Breast epithelium (tissue), 4 donors: ENCODE results near the gene CRTC3. TPM values are rescaled to one million over a fixed set of nuclear protein-coding genes. Genes with fewer than 3 reads are reported as not detected.

Source experiments
- DNase-seq, 2 donors: peaks; one replicate each; pipeline ENCODE4 v3.0.0-alpha.2; 2019; ENCODE audit warnings: low spot score in 2 of 2
- H3K27ac ChIP-seq, 2 donors: fragments of 200-600 bp; sonication (generic) in 1 of 2; one replicate each; pipeline ENCODE4 v1.5.1; 2016 to 2019; ENCODE audit warnings: mild to moderate bottlenecking in 1 of 2
- H3K27me3 ChIP-seq, 2 donors: fragments of 200-600 bp; sonication (generic) in 1 of 2; one replicate each; pipeline versions ENCODE4 v1.5.1 to v1.6.0; 2017 to 2019; ENCODE audit warnings: control low read depth in 1 of 2, mild to moderate bottlenecking in 1 of 2
- H3K36me3 ChIP-seq: fragments of 200-600 bp; one replicate; pipeline ENCODE4 v1.5.1; 2019
- H3K4me1 ChIP-seq, 2 donors: fragments of 200-600 bp; sonication (generic); one replicate each; pipeline ENCODE4 v1.5.1; 2016 to 2019; ENCODE audit warnings: control low read depth in 1 of 2
- H3K4me3 ChIP-seq, 3 donors: fragments of 200-600 bp; sonication (generic); 1 replicate in 2 of 3; 2 replicates in 1 of 3; pipeline ENCODE4 v1.5.1; 2016 to 2019; ENCODE audit warnings: mild to moderate bottlenecking in 3 of 3, moderate library complexity in 2 of 3
- H3K9me3 ChIP-seq, 2 donors: fragments of 200-600 bp; sonication (generic) in 1 of 2; one replicate each; pipeline ENCODE4 v1.5.1; 2016 to 2019; ENCODE audit warnings: control low read depth in 1 of 2
- CTCF ChIP-seq, 3 donors: fragments of 450-650 bp; IDR thresholded peaks; one replicate each; pipeline ENCODE4 v1.5.1; 2016 to 2017; ENCODE audit warnings: antibody characterized with exemption in 3 of 3, mild to moderate bottlenecking in 3 of 3, moderate library complexity in 3 of 3
- POLR2A ChIP-seq: fragments of 450-650 bp; IDR thresholded peaks from one replicate; pipeline ENCODE4 v1.6.1; 2016; ENCODE audit warnings: antibody characterized with exemption, mild to moderate bottlenecking, moderate library complexity
- POLR2AphosphoS5 ChIP-seq, 3 donors: sonication (generic); formaldehyde crosslinking; IDR thresholded peaks; one replicate each; pipeline ENCODE4 v1.6.1; 2017; ENCODE audit warnings: antibody characterized with exemption in 3 of 3
- intact Hi-C: fragments of 100-400 bp; cut with DNase I; formaldehyde crosslinking; loops from one replicate; pipeline ENCODE4 v1.15.1; 2023; ENCODE audit warnings: low total_unique reads
- total RNA-seq, 3 donors: library from RNA; depleted of rRNA; stranded (reverse); fragments of >200 nt; gene quantifications; one replicate each; pipeline ENCODE4 v1.1.0, GENCODE V29; 2016

Gene CRTC3
- total RNA-seq, 3 donors from 2014 or later, result 29.4 to 40.6 (median 36.2) TPM

GRCh38 chr15:90644952-90645725 is 115.4 kb downstream of the CRTC3 start:
- no peaks in the 10 kb centered on the region for H3K27me3 ChIP-seq
- H3K4me1 ChIP-seq, result no peaks in the 10 kb centered on the region
- H3K4me3 ChIP-seq, result no peak overlapping the region
- peak overlapping the region in 1 of 2 donors; percentile 34 for H3K27ac ChIP-seq
- TF ChIP-seq POLR2A (no peak), POLR2AphosphoS5 (IDR thresholded peaks at IDR 0.05) (no peak), CTCF (IDR thresholded peaks at IDR 0.05) (no peak)
- H3K9me3 ChIP-seq, result no peaks in the 10 kb centered on the region
- no peaks in the 10 kb centered on the region for H3K36me3 ChIP-seq
- intact Hi-C loops, result loop anchor here (5.0 kb wide), 1 partner anchor 242 kb away; no protein-coding TSS in a partner anchor
- no peak for DNase-seq

GRCh38 chr15:90645873-90646575 is 116.3 kb downstream of the CRTC3 start:
- H3K9me3 ChIP-seq, result no peaks in the 10 kb centered on the region
- H3K27me3 ChIP-seq, result no peaks in the 10 kb centered on the region
- no peaks in the 10 kb centered on the region for H3K4me1 ChIP-seq
- no peak for DNase-seq
- TF ChIP-seq CTCF (IDR thresholded peaks at IDR 0.05), result no peak
- TF ChIP-seq POLR2A, result no peak
- no peak for TF ChIP-seq POLR2AphosphoS5 (IDR thresholded peaks at IDR 0.05)
- intact Hi-C loops, result loop anchor here (5.0 kb wide), 1 partner anchor 241 kb away; no protein-coding TSS in a partner anchor
- H3K27ac ChIP-seq, result peak overlapping the region in 1 of 2 donors; percentile 34
- H3K4me3 ChIP-seq, result no peak overlapping the region
- no peaks in the 10 kb centered on the region for H3K36me3 ChIP-seq

GRCh38 chr15:90646662-90647305 is 117.1 kb downstream of the CRTC3 start:
- intact Hi-C loops, result loop anchor here (5.0 kb wide), 1 partner anchor 241 kb away; no protein-coding TSS in a partner anchor
- no peak for TF ChIP-seq POLR2A
- TF ChIP-seq POLR2AphosphoS5 (IDR thresholded peaks at IDR 0.05), result no peak
- TF ChIP-seq CTCF (IDR thresholded peaks at IDR 0.05), result no peak
- H3K27ac ChIP-seq, result peak overlapping the region in 1 of 2 donors; percentile 34
- no peaks in the 10 kb centered on the region for H3K36me3 ChIP-seq
- no peaks in the 10 kb centered on the region for H3K4me1 ChIP-seq
- no peak for DNase-seq
- no peak overlapping the region for H3K4me3 ChIP-seq
- no peaks in the 10 kb centered on the region for H3K9me3 ChIP-seq
- no peaks in the 10 kb centered on the region for H3K27me3 ChIP-seq

- H3K4me3 ChIP-seq, result no peak overlapping the region
- H3K4me1 ChIP-seq, result no peaks in the 10 kb centered on the region
- H3K27me3 ChIP-seq, result no peaks in the 10 kb centered on the region
- TF ChIP-seq CTCF (IDR thresholded peaks at IDR 0.05), result no peak
- TF ChIP-seq POLR2AphosphoS5 (IDR thresholded peaks at IDR 0.05), result no peak
- TF ChIP-seq POLR2A, result no peak
- no peaks in the 10 kb centered on the region for H3K36me3 ChIP-seq
- intact Hi-C loops, result loop anchor here (5.0 kb wide), 1 partner anchor 240 kb away; no protein-coding TSS in a partner anchor
- no peaks in the 10 kb centered on the region for H3K9me3 ChIP-seq
- DNase-seq, result no peak
- no peak overlapping the region for H3K27ac ChIP-seq
Observed at GRCh38 chr15:90647326-90647725, 117.6 kb downstream of the CRTC3 start.
